Mammary epithelial cell (primary cell): ENCODE data around the gene HAT1.

Experiments
- CTCF ChIP-seq, 2 donors: IDR thresholded peaks in 1 of 2; conservative IDR thresholded peaks in 1 of 2; 2 replicates each; pipeline ENCODE4 v1.5.1; 2011 to 2012; ENCODE audit warnings: inconsistent platforms in 2 of 2, low read length in 2 of 2, mild to moderate bottlenecking in 2 of 2, control low read depth in 1 of 2, low read depth in 1 of 2; ENCODE audit not compliant: insufficient read depth in 1 of 2; ENCODE audit errors: extremely low read depth in 1 of 2
- EZH2 ChIP-seq: IDR thresholded peaks from 2 replicates; pipeline ENCODE4 v1.6.1; 2012; ENCODE audit warnings: low read length, inconsistent platforms, borderline replicate concordance

GRCh38 chr2:171923206-171923605 lies 945 bp downstream of the HAT1 start:
- TF ChIP-seq CTCF (conservative IDR thresholded peaks at IDR 0.05 in 1 of 2, IDR thresholded peaks at IDR 0.05 in 1 of 2; ENCODE audit: extremely low read depth in 1 of 2, insufficient read depth in 1 of 2, low read depth in 1 of 2, low read length in 2 of 2) (no peak), EZH2 (no peak)
